Measurements from ENCODE around the gene GALNT11.
"Not testable (repeated sequence)": the region's sequence is repeated elsewhere in the genome, so short reads cannot be mapped to it uniquely, and the experiment has no call there.

DNA sequence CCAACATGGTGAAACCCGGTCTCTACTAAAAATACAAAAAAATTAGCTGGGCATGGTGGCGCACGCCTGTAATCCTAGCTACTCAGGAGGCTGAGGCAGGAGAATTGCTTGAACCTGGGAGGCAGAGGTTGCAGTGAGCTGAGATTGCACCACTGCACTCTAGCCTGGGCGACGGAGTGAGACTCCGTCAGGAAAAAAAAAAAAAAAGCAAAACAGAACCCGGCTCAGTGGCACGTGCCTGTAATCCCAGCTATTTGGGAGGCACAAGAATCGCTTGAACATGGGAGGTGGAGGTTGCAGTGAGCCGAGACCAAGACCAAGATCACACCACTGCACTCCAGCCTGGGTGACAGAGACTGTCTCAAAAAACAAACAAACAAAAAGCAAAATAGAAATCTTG, 3.7 kb upstream of the GALNT11 start:
- TF ChIP-seq POLR2AphosphoS2 (conservative IDR thresholded peaks at IDR 0.05; ENCODE audit: low read length); MYC (IDR thresholded peaks at IDR 0.05; ENCODE audit: borderline replicate concordance, low read length); CHD2 (IDR thresholded peaks at IDR 0.05; ENCODE audit: low read length, partially characterized antibody); RAD21 (conservative IDR thresholded peaks at IDR 0.05 in 1 of 2, IDR thresholded peaks at IDR 0.05 in 1 of 2); CTCF (IDR thresholded peaks at IDR 0.05); ATOH8 (CRISPR knock-in tag; IDR thresholded peaks at IDR 0.05; ENCODE audit: low read depth); CEBPB (IDR thresholded peaks at IDR 0.05); POLR2A (IDR thresholded peaks at IDR 0.05; ENCODE audit: low read length); HDAC2 (IDR thresholded peaks at IDR 0.05); JUN (IDR thresholded peaks at IDR 0.05); EHMT2 (IDR thresholded peaks at IDR 0.05; ENCODE audit: low read depth): not testable (repeated sequence)
- TF ChIP-seq, protein P1, sequence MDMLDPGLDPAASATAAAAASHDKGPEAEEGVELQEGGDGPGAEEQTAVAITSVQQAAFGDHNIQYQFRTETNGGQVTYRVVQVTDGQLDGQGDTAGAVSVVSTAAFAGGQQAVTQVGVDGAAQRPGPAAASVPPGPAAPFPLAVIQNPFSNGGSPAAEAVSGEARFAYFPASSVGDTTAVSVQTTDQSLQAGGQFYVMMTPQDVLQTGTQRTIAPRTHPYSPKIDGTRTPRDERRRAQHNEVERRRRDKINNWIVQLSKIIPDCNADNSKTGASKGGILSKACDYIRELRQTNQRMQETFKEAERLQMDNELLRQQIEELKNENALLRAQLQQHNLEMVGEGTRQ (IDR thresholded peaks at IDR 0.05), result not testable (repeated sequence)

Data from A549 (cell line).